ENCODE measurements around the gene DIAPH2. TPM values are rescaled to one million over a fixed set of nuclear protein-coding genes. Genes with fewer than 3 reads are reported as not detected.

Gene DIAPH2
- total and polyA plus RNA-seq, 2 experiments from 2014 or later: 16.2 to 56.6 TPM

DNA sequence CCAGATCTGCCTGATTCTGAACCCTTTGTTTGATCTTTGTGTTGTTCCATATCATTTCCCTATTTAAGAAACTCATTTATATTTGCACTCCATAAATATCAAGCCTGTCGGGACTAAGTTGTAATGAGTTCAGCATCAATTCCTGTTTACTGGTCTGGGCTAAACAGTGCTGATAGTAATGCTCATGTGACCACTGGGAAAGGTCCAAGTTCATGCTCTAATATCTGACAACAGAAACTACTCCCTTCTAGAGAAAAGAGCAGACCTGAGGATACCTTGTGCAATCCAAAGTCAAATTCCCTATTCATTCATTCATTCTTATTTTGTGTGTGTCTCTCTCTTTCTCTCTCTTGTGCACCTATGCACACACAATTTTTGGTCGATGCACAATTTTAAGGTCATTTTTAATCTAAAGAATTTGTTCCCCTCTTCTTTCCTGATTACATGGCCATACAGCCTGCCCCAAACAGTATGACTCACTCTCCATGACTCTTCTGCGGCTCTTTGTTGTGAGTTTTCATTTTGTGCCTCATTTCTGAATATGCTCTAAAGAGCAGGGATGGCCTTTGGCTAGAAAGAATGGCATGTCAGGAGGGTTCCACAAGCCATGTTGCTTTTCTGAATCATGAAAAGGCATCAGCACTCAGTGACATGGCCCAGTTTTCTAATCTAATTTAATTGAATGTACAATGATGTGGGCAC is 863.4 kb downstream of the DIAPH2 start:
- Histone ChIP-seq H3K36me3 (ENCODE audit: insufficient read depth) (no peaks in the 10 kb centered on the region), H3K4me2 (no peak overlapping the region), H3K79me2 (replicated peaks; ENCODE audit: insufficient read depth) (no peaks in the 10 kb centered on the region), H3K4me1 (ENCODE audit: insufficient read depth) (no peaks in the 10 kb centered on the region), H2AFZ (no peak overlapping the region), H3F3A (replicated peaks; ENCODE audit: low read depth) (no peaks in the 10 kb centered on the region), H3K27me3 (ENCODE audit: insufficient read depth) (no peaks in the 10 kb centered on the region), H3K9me2 (ENCODE audit: insufficient read depth) (no peaks in the 10 kb centered on the region), H3K27ac (ENCODE audit: low read depth) (no peak overlapping the region), H3K4me3 (no peak overlapping the region), H4K20me1 (replicated peaks; ENCODE audit: insufficient read depth) (no peaks in the 10 kb centered on the region)
- Mint-ChIP-seq H3K27ac (peak overlapping the region; percentile 79), H3K4me1 (no peaks in the 10 kb centered on the region), H3K27me3 (ENCODE audit: insufficient read depth, low read depth, poor library complexity) (no peaks in the 10 kb centered on the region), H3K9me3 (no peaks in the 10 kb centered on the region), H3K36me3 (ENCODE audit: low read depth) (no peaks in the 10 kb centered on the region), H3K4me3 (no peak overlapping the region)
- TF ChIP-seq ZNF331 (CRISPR knock-in tag; IDR thresholded peaks at IDR 0.05; ENCODE audit: low read depth) (no peak), POLR2AphosphoS5 (IDR thresholded peaks at IDR 0.05; ENCODE audit: low read depth) (no peak), EZH2phosphoT487 (IDR thresholded peaks at IDR 0.05; ENCODE audit: unreplicated experiment) (no peak), STAT1 (IDR thresholded peaks at IDR 0.05; ENCODE audit: unreplicated experiment) (no peak), JUNB (IDR thresholded peaks at IDR 0.05; ENCODE audit: unreplicated experiment) (no peak), NANOG (IDR thresholded peaks at IDR 0.05; ENCODE audit: borderline replicate concordance) (no peak), EZH2 (IDR thresholded peaks at IDR 0.05; ENCODE audit: low read depth, unreplicated experiment) (no peak), CREB1 (CRISPR knock-in tag; IDR thresholded peaks at IDR 0.05; ENCODE audit: low read depth) (no peak), ZNF114 (CRISPR knock-in tag; IDR thresholded peaks at IDR 0.05) (no peak)
- TF ChIP-seq, protein P1, sequence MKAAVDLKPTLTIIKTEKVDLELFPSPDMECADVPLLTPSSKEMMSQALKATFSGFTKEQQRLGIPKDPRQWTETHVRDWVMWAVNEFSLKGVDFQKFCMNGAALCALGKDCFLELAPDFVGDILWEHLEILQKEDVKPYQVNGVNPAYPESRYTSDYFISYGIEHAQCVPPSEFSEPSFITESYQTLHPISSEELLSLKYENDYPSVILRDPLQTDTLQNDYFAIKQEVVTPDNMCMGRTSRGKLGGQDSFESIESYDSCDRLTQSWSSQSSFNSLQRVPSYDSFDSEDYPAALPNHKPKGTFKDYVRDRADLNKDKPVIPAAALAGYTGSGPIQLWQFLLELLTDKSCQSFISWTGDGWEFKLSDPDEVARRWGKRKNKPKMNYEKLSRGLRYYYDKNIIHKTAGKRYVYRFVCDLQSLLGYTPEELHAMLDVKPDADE (IDR thresholded peaks at IDR 0.05): no peak
- TF ChIP-seq, protein P2, sequence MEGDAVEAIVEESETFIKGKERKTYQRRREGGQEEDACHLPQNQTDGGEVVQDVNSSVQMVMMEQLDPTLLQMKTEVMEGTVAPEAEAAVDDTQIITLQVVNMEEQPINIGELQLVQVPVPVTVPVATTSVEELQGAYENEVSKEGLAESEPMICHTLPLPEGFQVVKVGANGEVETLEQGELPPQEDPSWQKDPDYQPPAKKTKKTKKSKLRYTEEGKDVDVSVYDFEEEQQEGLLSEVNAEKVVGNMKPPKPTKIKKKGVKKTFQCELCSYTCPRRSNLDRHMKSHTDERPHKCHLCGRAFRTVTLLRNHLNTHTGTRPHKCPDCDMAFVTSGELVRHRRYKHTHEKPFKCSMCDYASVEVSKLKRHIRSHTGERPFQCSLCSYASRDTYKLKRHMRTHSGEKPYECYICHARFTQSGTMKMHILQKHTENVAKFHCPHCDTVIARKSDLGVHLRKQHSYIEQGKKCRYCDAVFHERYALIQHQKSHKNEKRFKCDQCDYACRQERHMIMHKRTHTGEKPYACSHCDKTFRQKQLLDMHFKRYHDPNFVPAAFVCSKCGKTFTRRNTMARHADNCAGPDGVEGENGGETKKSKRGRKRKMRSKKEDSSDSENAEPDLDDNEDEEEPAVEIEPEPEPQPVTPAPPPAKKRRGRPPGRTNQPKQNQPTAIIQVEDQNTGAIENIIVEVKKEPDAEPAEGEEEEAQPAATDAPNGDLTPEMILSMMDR (conservative IDR thresholded peaks at IDR 0.05; ENCODE audit: low read depth in 2 of 2): no peak
- TF ChIP-seq, protein P3, sequence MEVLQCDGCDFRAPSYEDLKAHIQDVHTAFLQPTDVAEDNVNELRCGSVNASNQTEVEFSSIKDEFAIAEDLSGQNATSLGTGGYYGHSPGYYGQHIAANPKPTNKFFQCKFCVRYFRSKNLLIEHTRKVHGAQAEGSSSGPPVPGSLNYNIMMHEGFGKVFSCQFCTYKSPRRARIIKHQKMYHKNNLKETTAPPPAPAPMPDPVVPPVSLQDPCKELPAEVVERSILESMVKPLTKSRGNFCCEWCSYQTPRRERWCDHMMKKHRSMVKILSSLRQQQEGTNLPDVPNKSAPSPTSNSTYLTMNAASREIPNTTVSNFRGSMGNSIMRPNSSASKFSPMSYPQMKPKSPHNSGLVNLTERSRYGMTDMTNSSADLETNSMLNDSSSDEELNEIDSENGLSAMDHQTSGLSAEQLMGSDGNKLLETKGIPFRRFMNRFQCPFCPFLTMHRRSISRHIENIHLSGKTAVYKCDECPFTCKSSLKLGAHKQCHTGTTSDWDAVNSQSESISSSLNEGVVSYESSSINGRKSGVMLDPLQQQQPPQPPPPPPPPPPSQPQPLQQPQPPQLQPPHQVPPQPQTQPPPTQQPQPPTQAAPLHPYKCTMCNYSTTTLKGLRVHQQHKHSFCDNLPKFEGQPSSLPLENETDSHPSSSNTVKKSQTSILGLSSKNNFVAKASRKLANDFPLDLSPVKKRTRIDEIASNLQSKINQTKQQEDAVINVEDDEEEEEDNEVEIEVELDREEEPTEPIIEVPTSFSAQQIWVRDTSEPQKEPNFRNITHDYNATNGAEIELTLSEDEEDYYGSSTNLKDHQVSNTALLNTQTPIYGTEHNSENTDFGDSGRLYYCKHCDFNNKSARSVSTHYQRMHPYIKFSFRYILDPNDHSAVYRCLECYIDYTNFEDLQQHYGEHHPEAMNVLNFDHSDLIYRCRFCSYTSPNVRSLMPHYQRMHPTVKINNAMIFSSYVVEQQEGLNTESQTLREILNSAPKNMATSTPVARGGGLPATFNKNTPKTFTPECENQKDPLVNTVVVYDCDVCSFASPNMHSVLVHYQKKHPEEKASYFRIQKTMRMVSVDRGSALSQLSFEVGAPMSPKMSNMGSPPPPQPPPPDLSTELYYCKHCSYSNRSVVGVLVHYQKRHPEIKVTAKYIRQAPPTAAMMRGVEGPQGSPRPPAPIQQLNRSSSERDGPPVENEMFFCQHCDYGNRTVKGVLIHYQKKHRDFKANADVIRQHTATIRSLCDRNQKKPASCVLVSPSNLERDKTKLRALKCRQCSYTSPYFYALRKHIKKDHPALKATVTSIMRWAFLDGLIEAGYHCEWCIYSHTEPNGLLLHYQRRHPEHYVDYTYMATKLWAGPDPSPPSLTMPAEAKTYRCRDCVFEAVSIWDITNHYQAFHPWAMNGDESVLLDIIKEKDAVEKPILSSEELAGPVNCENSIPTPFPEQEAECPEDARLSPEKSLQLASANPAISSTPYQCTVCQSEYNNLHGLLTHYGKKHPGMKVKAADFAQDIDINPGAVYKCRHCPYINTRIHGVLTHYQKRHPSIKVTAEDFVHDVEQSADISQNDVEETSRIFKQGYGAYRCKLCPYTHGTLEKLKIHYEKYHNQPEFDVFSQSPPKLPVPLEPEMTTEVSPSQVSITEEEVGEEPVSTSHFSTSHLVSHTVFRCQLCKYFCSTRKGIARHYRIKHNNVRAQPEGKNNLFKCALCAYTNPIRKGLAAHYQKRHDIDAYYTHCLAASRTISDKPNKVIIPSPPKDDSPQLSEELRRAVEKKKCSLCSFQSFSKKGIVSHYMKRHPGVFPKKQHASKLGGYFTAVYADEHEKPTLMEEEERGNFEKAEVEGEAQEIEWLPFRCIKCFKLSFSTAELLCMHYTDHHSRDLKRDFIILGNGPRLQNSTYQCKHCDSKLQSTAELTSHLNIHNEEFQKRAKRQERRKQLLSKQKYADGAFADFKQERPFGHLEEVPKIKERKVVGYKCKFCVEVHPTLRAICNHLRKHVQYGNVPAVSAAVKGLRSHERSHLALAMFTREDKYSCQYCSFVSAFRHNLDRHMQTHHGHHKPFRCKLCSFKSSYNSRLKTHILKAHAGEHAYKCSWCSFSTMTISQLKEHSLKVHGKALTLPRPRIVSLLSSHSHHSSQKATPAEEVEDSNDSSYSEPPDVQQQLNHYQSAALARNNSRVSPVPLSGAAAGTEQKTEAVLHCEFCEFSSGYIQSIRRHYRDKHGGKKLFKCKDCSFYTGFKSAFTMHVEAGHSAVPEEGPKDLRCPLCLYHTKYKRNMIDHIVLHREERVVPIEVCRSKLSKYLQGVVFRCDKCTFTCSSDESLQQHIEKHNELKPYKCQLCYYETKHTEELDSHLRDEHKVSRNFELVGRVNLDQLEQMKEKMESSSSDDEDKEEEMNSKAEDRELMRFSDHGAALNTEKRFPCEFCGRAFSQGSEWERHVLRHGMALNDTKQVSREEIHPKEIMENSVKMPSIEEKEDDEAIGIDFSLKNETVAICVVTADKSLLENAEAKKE (CRISPR knock-in tag; IDR thresholded peaks at IDR 0.05): no peak
- TF ChIP-seq, protein P4, sequence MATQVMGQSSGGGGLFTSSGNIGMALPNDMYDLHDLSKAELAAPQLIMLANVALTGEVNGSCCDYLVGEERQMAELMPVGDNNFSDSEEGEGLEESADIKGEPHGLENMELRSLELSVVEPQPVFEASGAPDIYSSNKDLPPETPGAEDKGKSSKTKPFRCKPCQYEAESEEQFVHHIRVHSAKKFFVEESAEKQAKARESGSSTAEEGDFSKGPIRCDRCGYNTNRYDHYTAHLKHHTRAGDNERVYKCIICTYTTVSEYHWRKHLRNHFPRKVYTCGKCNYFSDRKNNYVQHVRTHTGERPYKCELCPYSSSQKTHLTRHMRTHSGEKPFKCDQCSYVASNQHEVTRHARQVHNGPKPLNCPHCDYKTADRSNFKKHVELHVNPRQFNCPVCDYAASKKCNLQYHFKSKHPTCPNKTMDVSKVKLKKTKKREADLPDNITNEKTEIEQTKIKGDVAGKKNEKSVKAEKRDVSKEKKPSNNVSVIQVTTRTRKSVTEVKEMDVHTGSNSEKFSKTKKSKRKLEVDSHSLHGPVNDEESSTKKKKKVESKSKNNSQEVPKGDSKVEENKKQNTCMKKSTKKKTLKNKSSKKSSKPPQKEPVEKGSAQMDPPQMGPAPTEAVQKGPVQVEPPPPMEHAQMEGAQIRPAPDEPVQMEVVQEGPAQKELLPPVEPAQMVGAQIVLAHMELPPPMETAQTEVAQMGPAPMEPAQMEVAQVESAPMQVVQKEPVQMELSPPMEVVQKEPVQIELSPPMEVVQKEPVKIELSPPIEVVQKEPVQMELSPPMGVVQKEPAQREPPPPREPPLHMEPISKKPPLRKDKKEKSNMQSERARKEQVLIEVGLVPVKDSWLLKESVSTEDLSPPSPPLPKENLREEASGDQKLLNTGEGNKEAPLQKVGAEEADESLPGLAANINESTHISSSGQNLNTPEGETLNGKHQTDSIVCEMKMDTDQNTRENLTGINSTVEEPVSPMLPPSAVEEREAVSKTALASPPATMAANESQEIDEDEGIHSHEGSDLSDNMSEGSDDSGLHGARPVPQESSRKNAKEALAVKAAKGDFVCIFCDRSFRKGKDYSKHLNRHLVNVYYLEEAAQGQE (IDR thresholded peaks at IDR 0.05; ENCODE audit: unreplicated experiment): no peak
- no peak for ATAC-seq
- DNase-seq (ENCODE audit: low spot score): no peak

Data from GM23338 (cell line).